ENCODE results near the gene PROZ. TPM values are rescaled to one million over a fixed set of nuclear protein-coding genes. Genes with fewer than 3 reads are reported as not detected.
A peak's percentile ranks its signal among the peaks of the same experiment; 100 is the strongest.

The PROZ gene
- total RNA-seq, 2 experiments from 2014 or later, result not detected

DNA sequence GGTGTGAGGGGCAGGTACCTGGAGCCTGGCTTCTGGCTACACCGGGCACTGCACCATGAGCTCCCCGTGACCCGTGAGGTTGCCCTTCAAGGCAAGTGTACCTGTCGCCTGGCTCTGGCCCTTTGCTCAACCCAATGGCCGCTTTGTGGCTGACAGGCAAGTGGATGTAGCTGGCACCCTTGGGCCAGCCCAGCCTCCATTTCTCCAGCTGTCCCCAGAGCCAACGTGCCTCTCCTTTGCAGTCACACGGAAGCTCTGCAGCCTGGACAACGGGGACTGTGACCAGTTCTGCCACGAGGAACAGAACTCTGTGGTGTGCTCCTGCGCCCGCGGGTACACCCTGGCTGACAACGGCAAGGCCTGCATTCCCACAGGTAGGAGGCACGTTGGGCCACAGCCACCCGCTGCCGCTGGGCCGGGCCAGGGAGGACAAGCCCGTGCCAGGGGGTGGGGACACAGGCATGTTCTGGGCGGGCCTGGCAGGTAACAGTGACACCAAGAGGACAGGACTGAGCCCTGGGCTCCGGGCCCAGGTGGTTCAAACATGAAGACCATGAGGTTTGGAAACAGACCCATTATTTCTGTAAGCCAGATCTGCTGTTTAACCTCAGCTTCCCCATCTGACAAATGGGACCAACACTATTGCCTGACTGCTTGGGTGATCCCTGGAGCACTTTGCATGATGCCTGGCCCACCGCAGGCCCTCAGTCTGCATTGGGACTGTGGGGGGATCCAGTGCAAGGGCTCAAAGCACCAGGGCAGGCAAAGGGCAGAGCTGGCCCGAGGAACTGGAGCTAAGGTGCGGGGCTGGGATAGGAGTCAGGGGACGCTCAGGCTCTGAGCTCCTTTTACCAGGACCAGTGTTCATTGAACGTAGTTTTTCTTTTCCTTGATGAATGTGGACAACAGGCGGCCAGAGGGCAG is 17.5 kb upstream of the PROZ start:
- no peak for ATAC-seq (ENCODE audit: low read depth)
- Mint-ChIP-seq H3K27ac (no peak overlapping the region), H3K4me3 (no peak overlapping the region), H3K9me3 (no peaks in the 10 kb centered on the region), H3K36me3 (no peaks in the 10 kb centered on the region), H3K27me3 (peaks cover 18% of the 10 kb centered on the region), H3K4me1 (no peaks in the 10 kb centered on the region)
- no peak for DNase-seq
- POLR2A ChIA-PET, result no interaction called here

DNA sequence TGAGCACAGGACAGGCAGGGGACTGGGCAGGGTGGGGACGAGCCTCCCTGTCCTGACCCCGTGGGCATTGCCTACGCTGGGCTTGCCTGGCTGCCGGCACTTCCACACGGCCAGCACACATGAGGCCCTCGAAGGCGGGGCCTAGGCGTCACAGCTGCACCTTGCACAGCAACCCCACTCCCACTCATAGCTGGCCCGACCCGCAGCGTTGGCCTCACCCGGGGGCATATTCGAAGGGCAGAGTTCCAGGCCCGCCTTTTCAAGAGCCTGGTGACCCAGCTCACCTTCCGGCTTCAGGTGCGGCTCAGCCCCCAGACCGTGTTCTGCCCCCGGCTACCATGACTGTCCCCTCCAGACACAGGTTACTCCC is 16.9 kb upstream of the PROZ start:
- no peaks in the 10 kb centered on the region for H3K9me3 Mint-ChIP-seq
- no peak overlapping the region for H3K27ac Mint-ChIP-seq
- no peak overlapping the region for H3K4me3 Mint-ChIP-seq
- no peak for DNase-seq
- H3K27me3 Mint-ChIP-seq, result peaks cover 16% of the 10 kb centered on the region
- ATAC-seq (ENCODE audit: low read depth), result no peak
- POLR2A ChIA-PET, result no interaction called here
- no peaks in the 10 kb centered on the region for H3K36me3 Mint-ChIP-seq
- H3K4me1 Mint-ChIP-seq, result no peaks in the 10 kb centered on the region

DNA sequence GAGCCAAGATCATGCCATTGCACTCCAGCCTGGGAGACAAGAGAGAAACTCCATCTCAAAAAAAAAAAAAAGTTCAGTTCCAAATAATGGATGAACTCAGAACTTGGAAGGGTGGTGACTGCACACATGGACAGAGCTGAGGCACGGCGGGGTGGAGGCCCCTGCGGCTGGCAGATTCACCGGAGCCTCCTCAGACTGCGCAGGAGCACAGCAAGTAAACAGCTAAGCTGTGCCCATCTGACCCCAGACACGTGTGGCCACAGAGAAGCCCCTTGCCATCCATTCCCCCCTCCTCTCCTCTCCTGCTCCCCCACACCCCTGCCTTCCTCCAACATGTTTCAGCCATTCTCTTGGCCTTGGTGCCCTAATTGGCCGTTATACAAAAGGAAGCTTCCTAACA is 15.6 kb upstream of the PROZ start:
- POLR2A ChIA-PET, result no interaction called here
- Mint-ChIP-seq H3K27ac (no peak overlapping the region), H3K9me3 (no peaks in the 10 kb centered on the region), H3K36me3 (no peaks in the 10 kb centered on the region), H3K4me3 (no peak overlapping the region), H3K27me3 (peaks cover 8% of the 10 kb centered on the region), H3K4me1 (no peaks in the 10 kb centered on the region)
- no peak for ATAC-seq (ENCODE audit: low read depth)
- DNase-seq, result no peak

DNA sequence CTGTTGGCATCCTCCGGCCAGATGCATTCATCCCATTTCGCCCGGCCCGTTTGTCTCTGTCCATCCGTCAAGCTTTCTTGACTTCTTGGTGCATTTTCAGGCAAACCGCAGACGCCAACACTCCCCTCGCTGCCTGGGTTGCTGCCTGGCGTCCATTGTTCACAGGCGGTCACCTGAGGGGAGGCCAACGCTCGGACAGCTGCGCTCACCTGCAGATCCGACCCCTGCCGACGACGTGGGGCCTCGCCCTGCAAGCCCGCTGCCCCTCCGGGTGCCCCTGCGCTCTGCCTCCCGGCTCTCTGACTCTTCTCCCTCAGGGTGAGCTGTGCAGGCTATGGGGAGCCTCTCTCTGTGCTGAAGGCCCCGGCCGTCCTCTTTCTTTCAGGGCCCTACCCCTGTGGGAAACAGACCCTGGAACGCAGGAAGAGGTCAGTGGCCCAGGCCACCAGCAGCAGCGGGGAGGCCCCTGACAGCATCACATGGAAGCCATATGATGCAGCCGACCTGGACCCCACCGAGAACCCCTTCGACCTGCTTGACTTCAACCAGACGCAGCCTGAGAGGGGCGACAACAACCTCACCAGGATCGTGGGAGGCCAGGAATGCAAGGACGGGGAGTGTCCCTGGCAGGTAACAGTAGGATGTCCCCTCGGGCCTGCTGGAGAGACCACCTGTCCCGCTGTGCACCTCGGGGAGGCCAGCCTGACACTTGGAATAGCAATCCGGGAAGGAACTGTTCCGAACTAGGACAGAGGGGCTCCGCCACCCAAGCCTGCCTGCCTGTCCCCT is 14.8 kb upstream of the PROZ start:
- no peak for DNase-seq
- H3K27me3 Mint-ChIP-seq, result peaks cover 4% of the 10 kb centered on the region
- no peaks in the 10 kb centered on the region for H3K36me3 Mint-ChIP-seq
- H3K27ac Mint-ChIP-seq, result no peak overlapping the region
- H3K4me1 Mint-ChIP-seq, result no peaks in the 10 kb centered on the region
- no peaks in the 10 kb centered on the region for H3K9me3 Mint-ChIP-seq
- H3K4me3 Mint-ChIP-seq, result no peak overlapping the region
- ATAC-seq (ENCODE audit: low read depth), result no peak
- POLR2A ChIA-PET, result no interaction called here

DNA sequence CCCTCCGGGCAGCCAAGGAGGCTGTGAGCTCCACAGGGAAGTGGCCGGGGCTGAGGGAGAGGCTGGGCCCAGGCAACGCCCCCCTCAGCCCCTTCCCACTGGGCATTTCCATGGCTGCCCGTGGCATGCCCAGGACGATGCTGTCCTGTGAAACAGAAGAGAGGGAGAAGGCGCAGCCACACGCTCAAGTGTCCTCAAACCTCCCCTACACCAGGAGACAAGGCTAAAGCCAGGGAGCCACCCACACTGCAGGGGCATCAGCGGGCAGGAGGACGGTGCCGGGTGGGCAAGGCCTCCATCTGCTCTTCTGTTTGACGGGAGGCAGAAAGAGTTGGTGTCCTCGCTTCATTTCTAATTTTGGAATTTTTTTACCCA is 14.2 kb upstream of the PROZ start:
- Mint-ChIP-seq H3K4me3 (no peak overlapping the region), H3K36me3 (no peaks in the 10 kb centered on the region), H3K27me3 (no peaks in the 10 kb centered on the region), H3K27ac (no peak overlapping the region), H3K9me3 (no peaks in the 10 kb centered on the region), H3K4me1 (no peaks in the 10 kb centered on the region)
- DNase-seq, result no peak
- POLR2A ChIA-PET, result no interaction called here
- ATAC-seq (ENCODE audit: low read depth), result no peak

DNA sequence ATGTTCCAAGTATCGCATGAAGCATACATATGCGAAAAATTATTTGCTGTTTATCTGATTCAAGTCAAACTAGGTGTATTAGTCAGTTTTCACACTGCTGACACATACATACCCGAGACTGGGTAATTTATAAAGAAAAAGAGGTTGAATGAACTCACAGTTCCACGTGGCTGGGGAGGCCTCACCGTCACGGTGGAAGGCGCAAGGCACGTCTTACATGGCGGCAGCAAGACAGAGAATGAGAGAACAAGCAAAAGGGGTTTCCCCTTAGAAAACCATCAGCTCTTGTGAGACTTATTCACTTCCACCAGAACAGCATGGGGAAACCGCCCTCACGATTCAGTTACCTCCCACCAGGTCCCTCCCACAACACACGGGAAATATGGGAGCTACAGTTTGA is 13.0 kb upstream of the PROZ start:
- POLR2A ChIA-PET, result no interaction called here
- no peak overlapping the region for H3K4me3 Mint-ChIP-seq
- H3K9me3 Mint-ChIP-seq, result no peaks in the 10 kb centered on the region
- no peaks in the 10 kb centered on the region for H3K36me3 Mint-ChIP-seq
- H3K27ac Mint-ChIP-seq, result peak overlapping the region; percentile 21
- no peaks in the 10 kb centered on the region for H3K4me1 Mint-ChIP-seq
- no peak for ATAC-seq (ENCODE audit: low read depth)
- peaks cover 2% of the 10 kb centered on the region for H3K27me3 Mint-ChIP-seq
- no peak for DNase-seq

DNA sequence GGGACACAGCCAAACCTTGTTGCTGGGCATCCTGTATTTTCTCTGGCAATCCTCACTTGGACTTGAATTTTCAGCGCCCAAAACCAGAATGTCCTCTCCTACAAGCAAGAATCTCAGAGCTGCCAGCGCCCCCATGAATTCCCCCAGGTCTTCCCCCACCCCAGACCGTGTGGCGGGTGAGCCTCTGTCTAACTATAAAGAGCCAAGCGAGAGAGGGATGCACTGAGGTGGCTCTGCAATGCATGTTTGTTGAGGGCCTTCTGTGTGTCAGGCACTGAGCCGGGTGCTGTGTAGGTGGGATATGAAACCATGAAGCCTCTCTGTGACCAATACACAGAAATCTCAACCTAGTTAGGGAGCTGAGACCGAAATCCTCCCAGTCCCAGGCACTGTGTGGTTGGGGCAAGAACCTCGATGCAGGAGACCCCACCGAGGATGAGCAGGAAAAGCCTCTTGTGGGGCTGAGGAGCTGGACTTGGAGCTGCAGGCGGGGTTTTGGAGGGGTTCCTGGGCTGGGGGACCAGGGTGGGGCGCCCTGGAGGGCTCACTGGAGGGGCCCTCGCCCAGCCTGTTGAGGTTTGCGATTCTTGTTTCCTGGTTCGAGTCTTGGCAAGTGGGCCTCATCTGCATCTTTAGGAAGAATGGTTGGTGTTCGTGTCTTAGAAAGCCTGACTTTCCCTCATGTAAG is 12.4 kb upstream of the PROZ start:
- Mint-ChIP-seq H3K27me3 (peaks cover 5% of the 10 kb centered on the region), H3K4me3 (no peak overlapping the region), H3K36me3 (no peaks in the 10 kb centered on the region), H3K27ac (peak overlapping the region; percentile 21), H3K9me3 (no peaks in the 10 kb centered on the region), H3K4me1 (no peaks in the 10 kb centered on the region)
- ATAC-seq (ENCODE audit: low read depth) (no peak), DNase-seq (no peak)
- POLR2A ChIA-PET, result no interaction called here

DNA sequence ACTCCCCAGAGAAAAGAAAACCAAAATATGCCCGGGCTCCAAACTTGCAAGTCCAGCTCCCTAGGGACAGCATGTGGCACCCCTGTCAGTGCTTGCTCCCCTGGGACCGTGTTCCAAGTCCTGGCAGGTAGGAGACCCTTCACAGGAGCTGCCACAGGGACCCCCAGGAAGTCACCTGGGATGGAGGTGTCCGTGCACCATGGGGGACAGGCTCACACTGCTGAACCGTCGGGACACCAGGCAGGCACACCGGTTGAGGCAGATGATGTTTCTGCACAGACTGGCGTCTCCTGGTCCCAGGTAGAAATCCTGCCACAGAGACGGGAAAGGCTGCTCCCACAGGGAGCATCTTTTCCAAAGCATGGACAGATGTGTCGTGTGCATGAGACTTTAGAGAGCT is 11.7 kb upstream of the PROZ start:
- H3K27ac Mint-ChIP-seq, result no peak overlapping the region
- POLR2A ChIA-PET, result no interaction called here

DNA sequence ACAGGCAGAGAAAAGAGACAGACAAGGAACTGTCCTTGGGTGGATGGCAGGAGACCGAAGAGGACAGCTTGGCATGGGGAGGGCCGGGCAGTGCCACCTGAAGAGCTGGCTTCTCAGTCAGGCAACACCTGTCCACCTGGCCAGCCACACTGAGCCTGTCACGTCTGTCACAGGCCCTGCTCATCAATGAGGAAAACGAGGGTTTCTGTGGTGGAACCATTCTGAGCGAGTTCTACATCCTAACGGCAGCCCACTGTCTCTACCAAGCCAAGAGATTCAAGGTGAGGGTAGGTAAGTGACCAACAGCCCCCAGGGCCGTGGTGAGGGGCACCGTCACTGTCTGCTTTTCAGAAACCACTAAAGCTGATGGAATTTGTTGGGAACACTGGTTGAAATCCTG is 11.2 kb upstream of the PROZ start:
- no peak overlapping the region for H3K4me3 Mint-ChIP-seq
- no peak overlapping the region for H3K27ac Mint-ChIP-seq
- peaks cover 13% of the 10 kb centered on the region for H3K27me3 Mint-ChIP-seq
- POLR2A ChIA-PET, result no interaction called here
- no peaks in the 10 kb centered on the region for H3K9me3 Mint-ChIP-seq
- H3K4me1 Mint-ChIP-seq, result peaks cover 2% of the 10 kb centered on the region
- H3K36me3 Mint-ChIP-seq, result no peaks in the 10 kb centered on the region
- no peak for ATAC-seq (ENCODE audit: low read depth)
- DNase-seq, result no peak

More for the DNA sequence above, 11.7 kb upstream of the PROZ start:
- ATAC-seq (ENCODE audit: low read depth) (no peak), DNase-seq (no peak)
- Mint-ChIP-seq H3K36me3 (no peaks in the 10 kb centered on the region), H3K4me3 (no peak overlapping the region), H3K9me3 (no peaks in the 10 kb centered on the region), H3K4me1 (no peaks in the 10 kb centered on the region), H3K27me3 (peaks cover 9% of the 10 kb centered on the region)

DNA sequence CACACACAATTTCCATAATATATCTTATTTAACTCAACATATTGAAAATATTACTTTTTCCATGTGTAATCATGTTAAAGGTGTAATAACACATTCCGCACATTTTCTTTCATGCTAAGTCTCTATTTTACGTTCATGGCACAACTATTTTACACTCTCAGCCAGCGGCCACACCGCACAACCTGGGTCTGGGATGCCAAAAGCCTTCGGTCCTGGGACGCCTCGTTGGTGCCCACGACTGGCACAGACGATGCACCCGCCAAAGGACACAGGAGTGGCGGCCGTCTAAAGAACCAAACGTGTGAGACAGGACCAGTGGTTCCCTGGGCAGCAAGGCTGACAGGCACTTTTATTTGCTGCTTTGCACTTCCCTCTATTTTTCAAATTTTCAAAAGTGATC is 10.0 kb upstream of the PROZ start:
- H3K9me3 Mint-ChIP-seq, result no peaks in the 10 kb centered on the region
- peaks cover 20% of the 10 kb centered on the region for H3K27me3 Mint-ChIP-seq
- POLR2A ChIA-PET, result no interaction called here
- DNase-seq, result no peak
- no peak overlapping the region for H3K4me3 Mint-ChIP-seq
- no peak for ATAC-seq (ENCODE audit: low read depth)
- H3K4me1 Mint-ChIP-seq, result peaks cover 9% of the 10 kb centered on the region
- peaks cover 3% of the 10 kb centered on the region for H3K36me3 Mint-ChIP-seq
- H3K27ac Mint-ChIP-seq, result no peak overlapping the region

DNA sequence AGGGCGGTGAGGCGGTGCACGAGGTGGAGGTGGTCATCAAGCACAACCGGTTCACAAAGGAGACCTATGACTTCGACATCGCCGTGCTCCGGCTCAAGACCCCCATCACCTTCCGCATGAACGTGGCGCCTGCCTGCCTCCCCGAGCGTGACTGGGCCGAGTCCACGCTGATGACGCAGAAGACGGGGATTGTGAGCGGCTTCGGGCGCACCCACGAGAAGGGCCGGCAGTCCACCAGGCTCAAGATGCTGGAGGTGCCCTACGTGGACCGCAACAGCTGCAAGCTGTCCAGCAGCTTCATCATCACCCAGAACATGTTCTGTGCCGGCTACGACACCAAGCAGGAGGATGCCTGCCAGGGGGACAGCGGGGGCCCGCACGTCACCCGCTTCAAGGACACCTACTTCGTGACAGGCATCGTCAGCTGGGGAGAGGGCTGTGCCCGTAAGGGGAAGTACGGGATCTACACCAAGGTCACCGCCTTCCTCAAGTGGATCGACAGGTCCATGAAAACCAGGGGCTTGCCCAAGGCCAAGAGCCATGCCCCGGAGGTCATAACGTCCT is 9.4 kb upstream of the PROZ start:
- H3K36me3 Mint-ChIP-seq, result peaks cover 3% of the 10 kb centered on the region
- no peak for DNase-seq

DNA sequence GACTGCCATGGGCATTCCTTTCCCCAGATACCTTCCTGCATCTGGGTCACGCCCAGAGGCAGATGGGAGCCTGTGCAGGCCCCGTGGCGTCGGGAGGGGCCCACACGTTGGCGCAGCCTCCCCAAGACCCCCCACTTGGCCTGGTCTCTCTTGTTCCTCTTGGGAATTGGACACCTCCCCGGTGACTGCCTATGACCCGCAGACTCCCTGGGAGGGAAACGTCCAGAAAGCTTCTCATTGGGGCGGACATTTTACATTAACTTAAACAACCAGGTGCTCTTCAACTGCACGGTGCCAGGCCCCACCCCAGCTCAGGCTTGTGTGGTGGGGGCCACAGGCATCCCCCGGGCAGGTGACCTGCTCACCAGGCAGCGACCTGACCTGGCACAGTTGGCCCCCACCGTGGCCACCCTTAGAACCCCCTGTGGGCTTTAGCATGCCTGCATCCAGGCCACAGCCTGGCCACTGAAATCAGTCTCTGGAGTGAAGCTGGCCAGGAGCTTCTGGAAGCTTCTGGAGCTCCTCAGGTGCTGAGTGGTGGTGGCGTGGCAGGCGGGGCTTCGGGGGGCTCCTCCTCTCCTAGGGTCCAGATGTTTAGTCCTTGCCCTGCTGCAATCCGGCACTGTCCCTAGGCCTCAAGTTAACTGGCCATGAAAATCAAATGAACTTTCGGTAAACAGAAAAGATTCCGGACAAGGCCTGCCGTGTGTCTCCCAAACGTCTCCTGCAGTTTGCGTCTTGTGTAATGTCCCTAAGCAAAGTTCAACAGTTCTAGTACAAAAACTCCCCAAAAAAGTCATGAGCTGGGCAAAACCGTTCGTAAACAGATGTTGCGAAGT is 8.5 kb upstream of the PROZ start:
- peaks cover 3% of the 10 kb centered on the region for H3K36me3 Mint-ChIP-seq
- H3K4me1 Mint-ChIP-seq, result peaks cover 14% of the 10 kb centered on the region
- no peak overlapping the region for H3K27ac Mint-ChIP-seq
- POLR2A ChIA-PET, result no interaction called here
- DNase-seq (no peak), ATAC-seq (ENCODE audit: low read depth) (no peak)
- H3K27me3 Mint-ChIP-seq, result peaks cover 25% of the 10 kb centered on the region
- H3K4me3 Mint-ChIP-seq, result no peak overlapping the region
- H3K9me3 Mint-ChIP-seq, result no peaks in the 10 kb centered on the region

More for the DNA sequence above, 9.4 kb upstream of the PROZ start:
- peaks cover 24% of the 10 kb centered on the region for H3K27me3 Mint-ChIP-seq
- H3K9me3 Mint-ChIP-seq, result no peaks in the 10 kb centered on the region
- H3K27ac Mint-ChIP-seq, result no peak overlapping the region
- ATAC-seq (ENCODE audit: low read depth), result no peak
- POLR2A ChIA-PET, result no interaction called here
- H3K4me3 Mint-ChIP-seq, result no peak overlapping the region
- peaks cover 12% of the 10 kb centered on the region for H3K4me1 Mint-ChIP-seq

Measured in activated naive CD8-positive, alpha-beta T cell treated with anti-CD3 and anti-CD28 coated beads, Interleukin-2, amount 10 ng/mL, durations not matched to agents 7 days and 5 days (primary cell).